ENCODE measurements around the gene SPATA31C2.
A peak's percentile ranks its signal among the peaks of the same experiment; 100 is the strongest.
"Not testable (repeated sequence)": the region's sequence is repeated elsewhere in the genome, so short reads cannot be mapped to it uniquely, and the experiment has no call there.

Gene SPATA31C2

DNA sequence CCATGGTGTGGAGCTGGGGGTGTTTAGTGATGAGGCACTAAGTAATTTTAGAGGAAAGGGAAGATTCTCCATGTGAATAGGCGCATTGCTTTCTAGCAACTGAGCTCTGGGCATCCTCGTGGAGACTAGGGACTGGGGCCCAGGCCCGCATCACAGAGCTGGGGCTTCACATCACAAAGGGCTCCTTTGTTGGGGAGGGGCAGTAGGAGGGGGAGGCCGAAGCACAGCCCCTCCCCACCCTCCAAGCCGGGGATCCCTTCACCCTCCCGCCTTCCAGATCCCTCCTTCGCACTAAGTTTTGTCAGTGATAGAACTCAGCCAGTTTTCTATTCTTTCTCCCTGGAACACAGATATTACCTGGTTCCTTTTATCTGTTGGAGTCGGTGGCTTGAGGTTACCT, at the start of gene SPATA31C2:
TSS of gene SPATA31C2 (minus strand) at position 101 of the 400 bp plus-strand sequence. CDS start at position 72, 29 bp downstream.
- not testable (repeated sequence) for DNase-seq (ENCODE audit: low read depth)

DNA sequence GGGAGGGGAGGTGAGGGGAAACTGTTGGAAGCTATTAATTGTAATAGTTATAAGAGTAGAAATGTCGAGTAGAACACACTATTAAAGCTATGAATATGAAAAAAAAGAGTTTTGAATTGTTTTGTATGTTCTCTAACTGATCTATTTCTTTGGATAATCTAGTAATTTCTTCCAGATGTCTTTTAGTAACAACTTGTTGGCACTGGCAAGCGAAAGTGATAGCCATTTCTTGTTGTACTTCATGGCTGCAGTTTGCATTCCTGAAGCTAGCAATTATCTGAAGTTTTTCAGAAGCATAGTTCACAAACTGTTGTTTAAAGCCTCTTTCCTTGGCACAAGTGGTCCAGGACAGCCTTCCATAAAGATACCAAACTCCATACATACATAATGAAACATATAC, 49.4 kb upstream of the SPATA31C2 start:
- no peak for DNase-seq (ENCODE audit: low read depth)

DNA sequence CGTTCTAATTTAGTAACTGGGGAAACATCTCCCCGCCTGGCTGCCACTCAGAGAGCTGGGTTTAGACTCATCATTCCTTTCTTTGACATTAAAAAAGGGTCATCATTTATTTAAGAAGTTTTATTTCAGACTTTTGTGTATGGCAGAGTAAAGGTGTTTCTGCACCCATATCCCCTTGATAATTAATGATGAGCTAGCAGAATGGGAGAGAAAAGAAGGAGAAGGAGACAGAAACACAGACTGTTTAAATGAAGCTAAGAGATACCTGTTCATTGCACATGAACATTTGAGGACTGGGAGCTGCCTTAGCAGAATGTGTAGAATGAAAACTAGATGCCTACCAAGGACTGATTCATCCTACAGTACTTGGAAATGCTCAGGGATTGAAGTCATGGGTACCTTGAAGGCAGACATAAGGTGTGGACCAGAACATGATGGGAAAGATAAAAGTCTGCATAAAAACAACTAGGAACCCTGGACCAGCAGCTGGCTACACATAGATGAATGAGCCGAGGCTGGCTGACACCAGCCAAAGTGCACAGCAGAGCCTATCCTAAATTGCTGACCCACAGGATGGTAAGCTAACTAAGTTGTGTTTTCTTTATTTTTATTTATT, 48.3 kb upstream of the SPATA31C2 start:
- no peak for DNase-seq (ENCODE audit: low read depth)

DNA sequence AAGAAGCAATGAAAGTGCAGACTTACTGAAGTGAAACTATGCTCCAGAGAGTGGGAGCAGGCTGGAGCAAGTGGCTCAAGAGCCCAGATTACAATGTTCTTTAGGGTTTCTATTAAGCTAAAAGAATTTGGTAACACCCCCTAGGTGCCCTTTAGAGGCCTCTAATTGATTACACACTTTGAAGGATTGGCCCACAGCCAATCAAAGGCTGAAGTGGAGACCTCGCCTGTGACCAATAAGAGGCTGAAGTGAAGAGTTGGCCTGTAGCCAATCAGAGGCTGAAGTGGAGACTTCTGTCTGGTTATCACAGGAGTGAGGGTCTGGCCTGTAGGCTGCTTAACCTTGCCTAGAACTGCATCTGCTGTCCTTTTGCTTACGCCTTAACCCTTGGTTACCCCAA, 46.7 kb upstream of the SPATA31C2 start:
- DNase-seq (ENCODE audit: low read depth): no peak

DNA sequence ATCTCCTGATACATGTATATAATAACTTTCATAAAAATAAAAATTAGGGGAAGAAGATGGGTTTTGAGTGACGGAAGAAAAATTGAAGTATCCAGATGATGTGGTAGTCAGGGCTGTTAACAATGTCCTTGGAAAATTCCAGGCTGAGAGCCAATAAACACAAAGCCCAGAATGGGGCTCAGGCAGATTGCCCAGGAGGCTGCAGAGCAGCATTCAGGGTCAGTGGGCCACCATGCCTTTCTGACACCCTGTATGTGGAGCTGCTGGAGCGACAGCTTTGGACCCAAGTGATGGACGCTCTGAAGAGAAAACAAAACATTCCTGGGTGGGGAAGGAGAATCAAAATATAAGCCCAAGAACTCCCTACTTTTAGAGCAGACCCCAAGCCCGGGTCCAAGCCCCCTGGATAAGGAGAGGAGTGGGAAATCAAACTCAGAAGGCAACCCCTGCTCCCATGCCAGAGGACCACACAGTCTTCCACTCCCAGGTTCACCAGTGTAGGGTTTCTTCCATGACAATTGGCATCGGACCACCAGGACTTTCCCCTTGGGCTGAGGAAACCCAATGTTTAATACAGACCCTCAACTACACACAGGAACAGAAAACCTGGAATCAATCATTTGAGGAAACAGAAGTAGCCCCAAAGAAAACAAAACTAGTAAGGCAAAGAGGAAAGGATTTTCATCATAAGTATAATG, 45.7 kb upstream of the SPATA31C2 start:
- DNase-seq (ENCODE audit: low read depth): no peak

DNA sequence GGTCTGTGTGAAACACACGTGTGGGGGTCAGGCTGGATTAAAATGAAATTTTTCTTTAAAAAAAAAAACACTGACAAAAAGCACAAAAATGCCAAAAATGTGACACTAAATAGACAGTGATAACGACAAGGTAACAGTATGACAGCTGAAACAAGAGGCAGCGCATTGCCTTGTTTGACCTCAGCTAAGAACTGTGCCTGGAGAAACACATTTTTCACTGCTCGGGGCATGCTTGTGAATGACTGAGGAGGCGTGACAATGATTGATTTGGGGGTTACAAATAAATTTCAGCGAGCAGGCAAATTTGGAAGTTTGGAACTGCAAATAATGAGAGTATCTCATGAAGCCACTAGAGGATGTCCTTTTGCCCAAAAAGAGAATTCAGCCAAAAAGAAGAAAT, 44.2 kb upstream of the SPATA31C2 start:
- no peak for DNase-seq (ENCODE audit: low read depth)

DNA sequence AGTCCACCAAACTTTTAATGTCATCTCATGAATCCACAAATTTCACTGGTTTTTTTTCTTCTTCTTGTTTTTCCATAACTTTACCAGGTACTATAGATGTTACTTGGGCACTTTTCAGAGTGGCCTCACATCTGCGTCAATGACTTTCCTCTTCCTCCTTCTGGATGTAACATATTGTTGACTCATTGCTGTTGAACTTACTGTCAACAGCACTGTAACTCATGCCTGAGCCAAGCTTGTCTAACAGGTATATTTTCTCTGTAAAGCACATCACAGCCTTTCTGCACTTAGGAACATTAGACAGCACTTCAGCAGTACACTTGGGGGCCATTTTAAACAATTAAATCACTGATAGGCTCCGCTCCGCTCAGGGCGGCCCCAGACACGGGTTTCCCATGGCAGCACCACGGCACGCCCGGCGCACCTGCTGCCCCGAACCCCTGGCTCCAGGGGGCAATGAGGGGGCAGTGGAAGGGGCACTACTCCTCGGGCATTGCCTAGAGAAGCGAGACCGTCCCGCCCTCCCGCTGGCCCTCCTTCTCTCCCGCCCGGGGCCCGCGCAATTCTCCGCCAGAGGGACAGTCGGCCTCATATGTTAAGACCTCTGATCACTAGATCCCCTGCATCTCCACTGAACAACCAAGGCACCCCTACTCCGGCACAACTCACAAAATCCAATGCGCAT, 41.9 kb upstream of the SPATA31C2 start:
- DNase-seq (ENCODE audit: low read depth): no peak

DNA sequence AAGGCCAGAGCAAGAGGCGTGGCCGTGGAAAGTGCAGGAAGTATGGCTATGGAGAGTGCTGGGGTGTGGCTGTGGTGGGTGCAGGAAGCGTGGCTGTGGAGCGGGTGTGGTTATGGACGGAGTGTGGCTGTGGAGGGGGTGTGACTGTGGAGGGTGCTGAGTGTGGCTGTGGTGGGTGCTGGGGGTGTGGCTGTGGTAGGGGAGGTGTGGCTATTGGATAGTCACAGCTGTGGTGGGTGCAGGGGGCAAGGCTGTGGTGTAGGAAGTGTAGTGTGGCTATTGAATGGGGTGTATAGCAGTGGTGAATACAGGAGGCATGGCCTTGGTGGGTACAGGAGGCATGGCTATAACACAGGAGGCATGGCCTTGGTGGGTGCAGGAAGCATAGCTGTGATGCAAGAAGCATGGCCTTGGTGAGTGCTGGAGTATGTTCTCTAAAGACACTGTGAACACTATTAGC, 40.8 kb upstream of the SPATA31C2 start:
- no peak for DNase-seq (ENCODE audit: low read depth)

DNA sequence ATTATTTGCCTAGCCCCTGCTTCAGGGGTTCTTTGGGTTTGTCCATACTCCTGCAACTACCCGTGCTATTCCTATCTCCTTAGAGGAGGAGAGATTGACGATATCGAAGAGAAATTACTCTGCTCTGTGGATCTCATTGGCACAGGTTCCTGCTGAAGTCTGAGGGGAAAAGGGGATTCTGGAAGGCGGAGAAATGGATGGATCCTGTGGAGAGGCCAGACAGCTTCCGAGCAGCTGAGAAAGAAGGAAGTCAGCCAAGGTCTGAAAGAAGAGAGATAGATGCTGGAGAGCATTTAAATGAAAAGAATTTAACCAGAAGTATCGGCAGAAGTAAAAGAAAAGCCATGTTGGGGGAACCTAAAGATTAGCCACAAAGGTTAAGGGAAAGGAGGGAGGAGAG, 40.4 kb upstream of the SPATA31C2 start:
- DNase-seq (ENCODE audit: low read depth): no peak

DNA sequence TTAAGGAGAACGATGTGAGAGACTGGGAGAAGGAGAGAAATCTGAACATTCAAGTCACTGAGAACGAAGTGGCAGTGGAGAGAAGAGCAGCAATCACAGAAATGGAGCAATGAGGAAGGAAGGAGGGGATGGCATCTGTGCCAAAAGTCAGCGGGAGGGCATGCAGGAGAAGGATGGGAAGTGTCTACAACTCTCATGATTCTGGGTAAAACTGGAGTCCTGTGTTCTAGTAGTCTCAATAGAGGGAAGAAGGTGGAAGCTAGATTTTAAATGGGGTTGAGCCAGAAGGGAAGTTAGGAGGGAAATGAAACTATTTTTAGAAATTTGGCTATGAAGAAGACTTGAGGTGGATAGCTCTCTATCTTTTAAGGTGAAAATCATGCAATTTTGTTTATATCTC, 39.1 kb upstream of the SPATA31C2 start:
- DNase-seq (ENCODE audit: low read depth): no peak

DNA sequence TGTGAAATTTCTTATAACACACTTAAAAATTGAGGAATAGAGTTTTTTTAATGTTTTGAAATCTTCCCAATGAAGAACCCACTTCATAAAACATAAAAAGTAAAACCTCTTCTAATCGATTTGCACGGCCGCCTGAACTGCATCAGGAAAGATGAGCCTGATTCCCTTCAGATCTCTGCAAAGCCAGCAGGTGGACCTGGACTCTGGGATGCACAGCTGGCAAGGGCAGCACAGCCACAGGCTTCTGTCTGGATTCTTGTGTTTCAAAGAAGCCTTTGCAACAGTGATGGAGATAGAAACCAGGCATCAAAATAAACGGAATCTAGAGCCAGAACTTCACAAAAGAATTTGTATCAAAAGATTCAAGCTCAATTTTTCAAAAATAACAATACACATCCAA, 36.0 kb upstream of the SPATA31C2 start:
- DNase-seq (ENCODE audit: low read depth): no peak

DNA sequence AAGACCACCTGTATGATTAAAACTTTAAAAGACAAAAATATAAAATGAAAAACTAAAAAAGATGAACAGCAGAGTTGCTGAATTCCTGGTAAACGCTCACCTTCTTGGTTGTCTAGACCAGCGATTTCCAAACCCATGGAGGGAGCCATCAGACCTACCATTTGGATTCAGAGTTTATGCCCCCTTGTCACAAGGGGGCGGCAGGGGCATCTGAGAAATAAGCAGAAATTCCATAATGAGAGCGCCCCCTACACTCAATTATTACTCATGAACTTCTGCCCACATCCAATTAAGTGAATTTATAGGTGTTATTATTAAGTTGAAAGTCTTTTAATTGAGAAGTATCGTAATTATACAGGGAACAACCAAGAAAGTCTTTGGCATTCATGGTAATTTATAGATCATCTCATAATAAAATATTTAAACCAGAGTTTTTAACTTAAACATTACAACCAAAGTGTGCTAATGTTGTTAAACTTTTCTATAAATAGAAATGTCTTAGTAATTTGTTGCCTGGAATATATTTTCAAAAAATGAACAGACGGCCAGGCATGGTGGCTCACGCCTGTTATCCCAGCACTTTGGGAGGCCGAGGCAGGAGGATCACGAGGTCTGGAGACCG, 35.2 kb upstream of the SPATA31C2 start:
- DNase-seq (ENCODE audit: low read depth): peak; percentile 51

DNA sequence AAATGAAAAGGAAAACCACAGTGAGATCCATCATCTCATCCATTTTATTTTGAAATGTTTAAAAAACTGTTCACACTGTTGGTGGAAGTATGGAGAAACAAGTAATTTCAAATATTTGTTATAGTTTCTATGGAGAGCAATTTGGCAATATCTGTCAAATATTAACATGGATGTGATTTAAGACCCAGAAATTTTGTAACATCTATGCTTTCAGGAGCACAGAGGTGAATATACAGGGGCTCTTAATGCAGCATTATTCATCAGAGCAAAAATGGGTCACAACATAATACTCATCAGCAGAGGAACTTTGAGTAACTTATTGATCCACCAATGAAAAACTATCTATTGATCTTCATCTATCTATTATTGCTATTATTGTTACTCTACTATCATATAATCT, 31.4 kb upstream of the SPATA31C2 start:
- no peak for DNase-seq (ENCODE audit: low read depth)

DNA sequence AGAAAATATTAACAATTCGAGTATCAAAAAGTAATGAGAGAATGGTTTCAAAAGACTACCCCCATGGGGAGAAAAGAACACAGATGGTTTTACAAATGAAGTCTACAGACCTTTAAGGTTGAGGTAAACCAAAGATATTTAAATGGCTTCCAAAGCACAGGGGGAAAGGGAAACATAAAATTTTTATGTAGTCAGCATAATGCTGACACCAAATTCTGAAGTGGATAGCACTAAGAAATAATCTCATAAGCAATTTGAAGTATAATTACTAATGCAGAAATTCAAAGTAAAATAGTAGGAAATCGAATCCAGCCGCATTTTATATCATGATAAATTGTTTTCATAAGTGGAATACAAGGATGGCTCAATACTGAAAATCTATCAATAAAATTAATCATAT, 30.3 kb upstream of the SPATA31C2 start:
- DNase-seq (ENCODE audit: low read depth): no peak

DNA sequence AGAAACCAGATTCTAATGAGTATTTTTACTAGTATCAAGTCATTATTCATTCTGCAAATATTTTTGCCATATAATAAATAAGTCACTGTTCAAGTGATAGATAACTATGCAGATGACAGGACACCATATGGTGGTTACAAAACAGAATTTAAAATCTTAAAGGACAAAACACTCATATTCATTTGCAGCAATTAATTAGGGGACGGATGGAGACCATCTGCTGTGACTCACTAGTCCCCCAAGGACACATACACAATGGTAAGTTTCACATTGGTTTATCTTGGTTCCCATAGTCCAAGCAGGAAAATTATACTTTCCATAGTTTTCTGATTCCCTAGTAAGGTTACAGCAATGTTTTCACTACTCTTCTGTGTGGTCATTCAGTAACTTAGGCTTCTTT, 28.4 kb upstream of the SPATA31C2 start:
- no peak for DNase-seq (ENCODE audit: low read depth)

DNA sequence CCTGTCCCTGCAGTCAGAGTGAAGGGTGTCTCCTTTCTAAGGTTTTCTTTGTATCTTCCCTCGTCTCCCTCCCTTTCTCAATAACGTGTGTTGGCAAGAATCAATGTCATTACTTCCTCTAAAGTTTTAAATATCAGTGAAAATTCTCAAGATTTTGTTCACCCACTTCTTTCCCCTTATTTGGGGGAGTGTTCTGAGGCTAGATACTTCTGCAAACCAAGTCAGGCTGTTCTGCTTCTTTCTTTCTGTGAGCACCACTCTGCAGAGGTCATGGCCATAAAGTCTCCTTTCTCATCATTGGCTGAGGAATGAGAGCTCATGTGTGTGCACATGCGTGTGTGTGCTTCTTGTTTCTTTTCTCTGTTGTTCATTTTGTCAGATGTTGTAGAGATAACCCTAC, 26.6 kb upstream of the SPATA31C2 start:
- no peak for DNase-seq (ENCODE audit: low read depth)

DNA sequence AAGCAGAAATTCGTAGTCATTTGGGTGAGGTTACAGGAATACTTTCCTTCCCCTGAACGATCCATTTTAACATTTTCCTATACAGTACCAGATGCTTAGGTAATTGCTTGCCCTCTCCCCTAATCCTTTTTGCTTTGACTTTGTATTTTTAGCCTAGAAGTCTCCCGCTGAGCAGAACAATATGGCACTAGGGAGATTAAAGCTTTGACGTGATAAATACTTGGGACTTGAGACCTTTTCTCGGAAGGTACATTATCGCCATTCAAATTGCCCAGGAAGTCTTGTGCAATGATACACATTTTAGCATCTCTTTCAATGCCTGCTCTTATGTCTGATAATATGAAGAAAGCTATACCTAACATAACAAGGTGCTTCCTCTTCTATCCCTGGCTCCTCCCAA, 22.9 kb upstream of the SPATA31C2 start:
- no peak for DNase-seq (ENCODE audit: low read depth)

DNA sequence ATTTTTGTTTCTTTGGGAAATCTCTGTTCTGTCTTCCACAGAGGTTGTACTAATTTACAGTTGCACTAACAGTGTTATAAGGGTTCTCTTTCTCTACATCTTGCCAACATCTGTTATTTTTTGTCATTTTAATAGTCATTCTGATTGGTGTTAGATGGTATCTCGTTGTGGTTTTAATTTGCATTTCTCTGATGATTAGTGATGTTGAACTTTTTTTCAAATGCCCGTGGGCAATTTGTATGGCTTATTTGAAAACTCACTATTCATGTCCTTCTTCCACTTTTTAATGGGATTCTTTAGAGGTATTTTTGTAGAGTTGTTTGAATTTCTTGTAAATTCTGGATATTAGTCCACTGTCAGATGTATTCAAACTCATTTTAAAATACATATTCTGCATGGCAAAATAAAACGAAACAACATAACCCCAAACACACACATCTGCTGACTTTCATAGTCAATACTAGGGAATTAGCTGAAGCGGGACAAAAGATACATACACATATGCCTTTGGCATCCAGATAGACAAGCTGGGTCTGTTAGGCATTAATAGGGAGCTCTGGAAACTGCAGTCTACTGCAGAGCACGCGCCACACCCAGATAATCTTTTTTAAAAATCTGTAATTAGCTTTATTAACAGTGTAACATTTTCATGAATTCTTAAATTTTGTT, 5.8 kb upstream of the SPATA31C2 start:
- DNase-seq (ENCODE audit: low read depth): no peak

DNA sequence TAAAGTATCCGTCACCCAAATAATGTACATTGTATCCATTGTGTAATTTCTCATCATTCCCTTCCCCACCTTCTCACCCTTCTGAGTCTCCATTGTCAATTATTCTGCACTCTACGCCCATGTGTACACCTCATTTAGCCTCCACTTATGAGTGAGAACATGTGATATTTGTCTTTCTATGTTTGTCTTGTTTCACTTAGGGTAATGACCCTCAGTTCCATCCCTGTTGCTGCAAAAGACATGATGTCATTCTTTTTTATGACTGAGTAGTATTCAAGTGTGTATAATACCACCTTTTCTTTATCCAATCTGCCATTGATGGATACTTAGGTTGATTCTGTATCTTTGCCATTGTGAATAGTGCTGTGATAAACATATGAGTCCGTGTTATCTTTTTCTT, 4.9 kb upstream of the SPATA31C2 start:
- no peak for DNase-seq (ENCODE audit: low read depth)

DNA sequence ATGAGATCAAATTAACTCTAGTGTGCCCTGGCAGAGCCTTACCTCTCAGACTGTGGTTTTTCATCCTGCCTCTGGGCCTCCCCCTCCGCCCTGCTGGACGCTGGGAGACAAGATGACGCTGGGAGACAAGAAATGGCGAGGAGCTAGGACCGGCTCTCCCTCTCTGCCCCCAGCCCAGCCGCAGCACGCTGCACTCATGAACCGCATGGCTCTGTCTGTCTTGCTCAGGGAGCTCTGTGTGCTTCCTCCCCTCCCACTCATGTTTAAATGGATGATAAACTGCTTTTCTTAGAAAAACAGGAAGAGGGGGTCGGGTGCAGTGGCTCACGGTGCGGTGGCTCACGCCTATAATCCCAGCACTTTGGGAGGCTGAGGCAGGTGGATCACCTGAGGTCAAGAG, 4.7 kb downstream of the SPATA31C2 start:
- not testable (repeated sequence) for DNase-seq (ENCODE audit: low read depth)

DNA sequence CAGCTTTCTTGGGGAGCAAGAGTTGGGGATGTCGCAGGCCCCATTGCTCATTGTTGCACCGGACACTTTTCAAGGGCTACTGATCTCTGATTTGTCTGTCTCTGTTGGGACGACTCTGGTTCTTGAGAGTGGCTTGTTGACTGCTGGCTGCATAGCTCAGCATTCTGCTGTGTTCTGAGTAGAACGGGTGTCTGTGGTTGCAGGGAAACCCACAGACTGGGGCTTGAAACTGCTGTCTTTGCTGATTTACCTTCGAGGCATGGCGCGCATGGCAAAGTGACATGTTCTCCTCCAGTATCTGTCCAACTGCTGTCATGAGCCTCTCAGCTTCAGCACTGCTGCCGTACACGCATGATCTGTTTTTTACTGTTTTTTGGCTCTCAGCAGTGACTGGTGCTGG, 8.7 kb downstream of the SPATA31C2 start:
- not testable (repeated sequence) for DNase-seq (ENCODE audit: low read depth)

DNA sequence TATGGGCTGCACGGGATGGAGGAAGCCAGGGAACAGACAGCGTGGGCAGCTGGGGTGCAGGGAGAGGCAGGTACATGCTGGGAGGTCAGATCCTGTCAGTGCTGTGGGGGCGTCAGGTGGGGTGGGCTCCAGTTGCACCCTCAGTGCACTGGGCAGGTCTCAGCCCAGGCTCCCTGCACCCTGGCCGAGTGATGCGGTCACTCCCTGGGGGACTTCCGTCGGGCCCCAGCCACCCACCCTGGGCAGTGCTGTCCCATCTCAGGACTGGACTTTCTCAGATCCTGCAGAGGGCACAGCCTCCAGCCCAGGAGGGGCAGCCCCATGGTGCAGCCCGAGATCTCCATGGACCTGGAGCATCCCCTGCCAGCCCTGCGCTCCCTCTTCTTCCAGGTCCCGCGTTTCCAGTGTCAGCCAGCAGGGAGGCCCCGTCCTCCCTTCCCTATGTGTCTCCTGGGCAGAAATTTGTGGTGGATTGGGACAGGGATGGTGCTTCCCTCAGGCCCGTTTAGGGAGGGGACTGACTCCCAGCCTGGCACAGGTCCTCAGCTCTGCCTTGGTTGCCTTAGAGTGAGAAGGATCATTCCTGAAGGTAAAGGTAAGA, 10.5 kb downstream of the SPATA31C2 start:
- not testable (repeated sequence) for DNase-seq (ENCODE audit: low read depth)

All from HS-27A (cell line).